ENCODE results near the gene LPAR2.

GRCh38 chr19:19588546-19588945, 39.5 kb downstream of the LPAR2 start:
- no peak for TF ChIP-seq CTCF (optimal IDR thresholded peaks at IDR 0.05 in 1 of 3, IDR thresholded peaks at IDR 0.05 in 1 of 3, conservative IDR thresholded peaks at IDR 0.05 in 1 of 3; ENCODE audit: extremely low read depth in 1 of 3, insufficient read depth in 2 of 3, low read length in 3 of 3)
- no peak for TF ChIP-seq EZH2 (IDR thresholded peaks at IDR 0.05; ENCODE audit: low read length)

All from keratinocyte (primary cell).